Duodenal mucosa (tissue), 2 donors: ENCODE results near the gene ADGRG3.

Experiments
- H3K27ac ChIP-seq: one replicate; pipeline ENCODE4 v1.7.0; 2013; ENCODE audit warnings: low read depth, low read length
- H3K27me3 ChIP-seq, 2 donors: one replicate each; pipeline ENCODE4 v1.7.0; 2013; ENCODE audit warnings: low read length in 2 of 2, control low read depth in 1 of 2; ENCODE audit not compliant: insufficient read depth in 2 of 2, control insufficient read depth in 1 of 2
- H3K36me3 ChIP-seq, 2 donors: one replicate each; pipeline ENCODE4 v1.7.0; 2013; ENCODE audit warnings: low read length in 2 of 2, control low read depth in 1 of 2; ENCODE audit not compliant: insufficient read depth in 2 of 2, control insufficient read depth in 1 of 2
- H3K4me1 ChIP-seq, 2 donors: one replicate each; pipeline ENCODE4 v1.7.0; 2013; ENCODE audit warnings: low read length in 2 of 2, control low read depth in 1 of 2; ENCODE audit not compliant: insufficient read depth in 2 of 2, control insufficient read depth in 1 of 2
- H3K4me3 ChIP-seq, 2 donors: one replicate each; pipeline ENCODE4 v1.7.0; 2013; ENCODE audit warnings: low read length in 2 of 2, low read depth in 1 of 2
- H3K9ac ChIP-seq, 2 donors: one replicate each; pipeline ENCODE4 v1.7.0; 2013; ENCODE audit warnings: low read length in 2 of 2, low read depth in 1 of 2
- H3K9me3 ChIP-seq, 2 donors: one replicate each; pipeline ENCODE4 v1.7.0; 2013; ENCODE audit warnings: low read length in 2 of 2, control low read depth in 1 of 2; ENCODE audit not compliant: control insufficient read depth in 1 of 2

ADGRG3 gene

GRCh38 chr16:57698812-57699405 is 30.8 kb downstream of the ADGRG3 start:
- H3K4me3 ChIP-seq: no peak overlapping the region
- no peaks in the 10 kb centered on the region for H3K27me3 ChIP-seq
- H3K9me3 ChIP-seq: no peaks in the 10 kb centered on the region
- H3K9ac ChIP-seq: no peak overlapping the region
- H3K4me1 ChIP-seq: peaks cover 0 to 7% of the 10 kb centered on the region in 2 donors
- no peak overlapping the region for H3K27ac ChIP-seq
- H3K36me3 ChIP-seq: no peaks in the 10 kb centered on the region

- no peak overlapping the region for H3K9ac ChIP-seq
- no peaks in the 10 kb centered on the region for H3K9me3 ChIP-seq
- H3K4me3 ChIP-seq: no peak overlapping the region
- H3K27me3 ChIP-seq: no peaks in the 10 kb centered on the region
- H3K36me3 ChIP-seq: no peaks in the 10 kb centered on the region
- peaks cover 0 to 7% of the 10 kb centered on the region in 2 donors for H3K4me1 ChIP-seq
- no peak overlapping the region for H3K27ac ChIP-seq
These were observed 31.4 kb downstream of the ADGRG3 start for GRCh38 chr16:57699481-57699880.

- no peaks in the 10 kb centered on the region for H3K9me3 ChIP-seq
- no peaks in the 10 kb centered on the region for H3K36me3 ChIP-seq
- peaks cover 0 to 7% of the 10 kb centered on the region in 2 donors for H3K4me1 ChIP-seq
- no peak overlapping the region for H3K9ac ChIP-seq
- no peak overlapping the region for H3K4me3 ChIP-seq
- H3K27me3 ChIP-seq: no peaks in the 10 kb centered on the region
- H3K27ac ChIP-seq: no peak overlapping the region
These were observed 31.8 kb downstream of the ADGRG3 start for GRCh38 chr16:57699899-57700298.

GRCh38 chr16:57700781-57701551 is 32.9 kb downstream of the ADGRG3 start:
- Histone ChIP-seq H3K4me1 (peaks cover 0 to 7% of the 10 kb centered on the region in 2 donors), H3K4me3 (no peak overlapping the region), H3K9ac (no peak overlapping the region), H3K36me3 (no peaks in the 10 kb centered on the region), H3K27me3 (no peaks in the 10 kb centered on the region), H3K27ac (no peak overlapping the region), H3K9me3 (no peaks in the 10 kb centered on the region)

- no peaks in the 10 kb centered on the region for H3K36me3 ChIP-seq
- no peaks in the 10 kb centered on the region for H3K27me3 ChIP-seq
- no peak overlapping the region for H3K4me3 ChIP-seq
- H3K9me3 ChIP-seq: no peaks in the 10 kb centered on the region
- peaks cover 0 to 7% of the 10 kb centered on the region in 2 donors for H3K4me1 ChIP-seq
- no peak overlapping the region for H3K27ac ChIP-seq
- H3K9ac ChIP-seq: no peak overlapping the region
These were observed 33.8 kb downstream of the ADGRG3 start for GRCh38 chr16:57701759-57702371.

- Histone ChIP-seq H3K36me3 (no peaks in the 10 kb centered on the region), H3K4me1 (peaks cover 0 to 7% of the 10 kb centered on the region in 2 donors), H3K27ac (no peak overlapping the region)
These were observed 35.4 kb downstream of the ADGRG3 start for GRCh38 chr16:57703416-57704010.

GRCh38 chr16:57704011-57704904 is 36.2 kb downstream of the ADGRG3 start:
- H3K27me3 ChIP-seq: no peaks in the 10 kb centered on the region
- H3K9ac ChIP-seq: no peak overlapping the region
- no peak overlapping the region for H3K4me3 ChIP-seq
- H3K36me3 ChIP-seq: no peaks in the 10 kb centered on the region
- H3K9me3 ChIP-seq: no peaks in the 10 kb centered on the region
- no peak overlapping the region for H3K27ac ChIP-seq
- H3K4me1 ChIP-seq: peaks cover 0 to 7% of the 10 kb centered on the region in 2 donors

More at GRCh38 chr16:57703416-57704010, 35.4 kb downstream of the ADGRG3 start:
- Histone ChIP-seq H3K9me3 (no peaks in the 10 kb centered on the region), H3K9ac (no peak overlapping the region), H3K27me3 (no peaks in the 10 kb centered on the region), H3K4me3 (no peak overlapping the region)

GRCh38 chr16:57704905-57705852 is 37.1 kb downstream of the ADGRG3 start:
- Histone ChIP-seq H3K36me3 (no peaks in the 10 kb centered on the region), H3K27ac (no peak overlapping the region), H3K9me3 (no peaks in the 10 kb centered on the region), H3K9ac (no peak overlapping the region), H3K27me3 (no peaks in the 10 kb centered on the region), H3K4me1 (peaks cover 0 to 7% of the 10 kb centered on the region in 2 donors), H3K4me3 (no peak overlapping the region)

GRCh38 chr16:57706717-57707116 is 38.6 kb downstream of the ADGRG3 start:
- no peaks in the 10 kb centered on the region for H3K4me1 ChIP-seq

More at GRCh38 chr16:57706717-57707116, 38.6 kb downstream of the ADGRG3 start:
- Histone ChIP-seq H3K4me3 (no peak overlapping the region), H3K36me3 (no peaks in the 10 kb centered on the region), H3K27ac (no peak overlapping the region), H3K27me3 (no peaks in the 10 kb centered on the region), H3K9ac (no peak overlapping the region), H3K9me3 (no peaks in the 10 kb centered on the region)
